ENCODE measurements around the gene VPS13D.

Gene VPS13D

GRCh38 chr1:12413664-12414410 is 184.0 kb downstream of the VPS13D start:
- Histone ChIP-seq H3K79me2 (ENCODE audit: control insufficient read depth, insufficient read depth, low read length) (no peaks in the 10 kb centered on the region), H3K9ac (ENCODE audit: low read length) (no peak overlapping the region), H3K4me1 (ENCODE audit: control insufficient read depth, low read depth, low read length) (no peaks in the 10 kb centered on the region), H3K79me1 (ENCODE audit: low read length) (no peaks in the 10 kb centered on the region), H3K27me3 (ENCODE audit: insufficient read depth, low read length, poor library complexity) (no peaks in the 10 kb centered on the region), H3K56ac (ENCODE audit: low read length) (no peak overlapping the region), H4K5ac (ENCODE audit: low read length) (no peak overlapping the region), H3K27ac (ENCODE audit: low read depth, low read length) (no peak overlapping the region), H3K36me3 (ENCODE audit: control insufficient read depth, insufficient read depth, low read length) (peaks cover 3% of the 10 kb centered on the region), H2AK5ac (ENCODE audit: low read length) (no peak overlapping the region), H2BK15ac (replicated peaks; ENCODE audit: low read depth) (no peak overlapping the region), H4K8ac (ENCODE audit: low read depth, low read length) (no peak overlapping the region), H2BK120ac (ENCODE audit: low read depth, low read length) (no peak overlapping the region), H3K4me3 (ENCODE audit: low read length) (no peak overlapping the region), H2BK5ac (ENCODE audit: low read length) (no peak overlapping the region), H3K4ac (ENCODE audit: low read depth, low read length) (no peak overlapping the region), H3K18ac (ENCODE audit: low read length) (no peak overlapping the region), H3K23ac (ENCODE audit: low read length) (no peak overlapping the region), H3K4me2 (ENCODE audit: low read length) (no peak overlapping the region)
- no CpG with 5 or more reads among the region's 7 CpGs for WGBS (ENCODE audit: extremely low coverage, insufficient coverage, low lambda C conversion rate)
- DNase-seq = no peak

GRCh38 chr1:12414444-12415018 is 184.7 kb downstream of the VPS13D start:
- Histone ChIP-seq H3K56ac (ENCODE audit: low read length) (no peak overlapping the region), H4K8ac (ENCODE audit: low read depth, low read length) (no peak overlapping the region), H2AK5ac (ENCODE audit: low read length) (no peak overlapping the region), H3K79me1 (ENCODE audit: low read length) (no peaks in the 10 kb centered on the region), H3K23ac (ENCODE audit: low read length) (no peak overlapping the region), H3K79me2 (ENCODE audit: control insufficient read depth, insufficient read depth, low read length) (no peaks in the 10 kb centered on the region), H3K4me1 (ENCODE audit: control insufficient read depth, low read depth, low read length) (no peaks in the 10 kb centered on the region), H3K36me3 (ENCODE audit: control insufficient read depth, insufficient read depth, low read length) (peaks cover 3% of the 10 kb centered on the region), H3K18ac (ENCODE audit: low read length) (no peak overlapping the region), H2BK120ac (ENCODE audit: low read depth, low read length) (no peak overlapping the region), H3K4ac (ENCODE audit: low read depth, low read length) (no peak overlapping the region), H3K4me3 (ENCODE audit: low read length) (no peak overlapping the region), H4K5ac (ENCODE audit: low read length) (no peak overlapping the region), H3K27ac (ENCODE audit: low read depth, low read length) (no peak overlapping the region), H3K4me2 (ENCODE audit: low read length) (no peak overlapping the region), H3K9ac (ENCODE audit: low read length) (no peak overlapping the region), H2BK5ac (ENCODE audit: low read length) (no peak overlapping the region), H2BK15ac (replicated peaks; ENCODE audit: low read depth) (no peak overlapping the region), H3K27me3 (ENCODE audit: insufficient read depth, low read length, poor library complexity) (no peaks in the 10 kb centered on the region)
- WGBS (ENCODE audit: extremely low coverage, insufficient coverage, low lambda C conversion rate) = no CpG with 5 or more reads among the region's 2 CpGs
- no peak for DNase-seq

GRCh38 chr1:12415038-12415466 is 185.2 kb downstream of the VPS13D start:
- H3K4ac ChIP-seq (ENCODE audit: low read depth, low read length) = no peak overlapping the region
- H3K36me3 ChIP-seq (ENCODE audit: control insufficient read depth, insufficient read depth, low read length) = peaks cover 3% of the 10 kb centered on the region
- no peak overlapping the region for H2AK5ac ChIP-seq (ENCODE audit: low read length)
- no peak overlapping the region for H3K4me2 ChIP-seq (ENCODE audit: low read length)
- no peak overlapping the region for H3K4me3 ChIP-seq (ENCODE audit: low read length)
- no peak overlapping the region for H3K56ac ChIP-seq (ENCODE audit: low read length)
- no peaks in the 10 kb centered on the region for H3K79me1 ChIP-seq (ENCODE audit: low read length)
- no peak overlapping the region for H2BK120ac ChIP-seq (ENCODE audit: low read depth, low read length)
- no peak overlapping the region for H3K9ac ChIP-seq (ENCODE audit: low read length)
- no CpG with 5 or more reads among the region's 5 CpGs for WGBS (ENCODE audit: extremely low coverage, insufficient coverage, low lambda C conversion rate)
- no peak overlapping the region for H4K8ac ChIP-seq (ENCODE audit: low read depth, low read length)
- no peak overlapping the region for H3K27ac ChIP-seq (ENCODE audit: low read depth, low read length)
- no peaks in the 10 kb centered on the region for H3K4me1 ChIP-seq (ENCODE audit: control insufficient read depth, low read depth, low read length)
- H3K27me3 ChIP-seq (ENCODE audit: insufficient read depth, low read length, poor library complexity) = no peaks in the 10 kb centered on the region
- no peak overlapping the region for H3K23ac ChIP-seq (ENCODE audit: low read length)
- no peak for DNase-seq
- H3K79me2 ChIP-seq (ENCODE audit: control insufficient read depth, insufficient read depth, low read length) = no peaks in the 10 kb centered on the region
- H4K5ac ChIP-seq (ENCODE audit: low read length) = no peak overlapping the region
- no peak overlapping the region for H3K18ac ChIP-seq (ENCODE audit: low read length)
- H2BK5ac ChIP-seq (ENCODE audit: low read length) = no peak overlapping the region
- no peak overlapping the region for H2BK15ac ChIP-seq (replicated peaks; ENCODE audit: low read depth)

GRCh38 chr1:12416101-12416500 is 186.3 kb downstream of the VPS13D start:
- H3K56ac ChIP-seq (ENCODE audit: low read length) = no peak overlapping the region
- H3K36me3 ChIP-seq (ENCODE audit: control insufficient read depth, insufficient read depth, low read length) = peaks cover 3% of the 10 kb centered on the region
- no peak overlapping the region for H3K18ac ChIP-seq (ENCODE audit: low read length)
- H2BK120ac ChIP-seq (ENCODE audit: low read depth, low read length) = no peak overlapping the region
- no peak overlapping the region for H3K9ac ChIP-seq (ENCODE audit: low read length)
- no peak overlapping the region for H3K4me3 ChIP-seq (ENCODE audit: low read length)
- no CpG with 5 or more reads among the region's 1 CpG for WGBS (ENCODE audit: extremely low coverage, insufficient coverage, low lambda C conversion rate)
- H3K27ac ChIP-seq (ENCODE audit: low read depth, low read length) = no peak overlapping the region
- H4K8ac ChIP-seq (ENCODE audit: low read depth, low read length) = no peak overlapping the region
- H3K79me1 ChIP-seq (ENCODE audit: low read length) = no peaks in the 10 kb centered on the region
- H3K4ac ChIP-seq (ENCODE audit: low read depth, low read length) = no peak overlapping the region
- no peak overlapping the region for H3K23ac ChIP-seq (ENCODE audit: low read length)
- no peak for DNase-seq
- H2BK15ac ChIP-seq (replicated peaks; ENCODE audit: low read depth) = no peak overlapping the region
- H3K4me1 ChIP-seq (ENCODE audit: control insufficient read depth, low read depth, low read length) = no peaks in the 10 kb centered on the region
- H3K79me2 ChIP-seq (ENCODE audit: control insufficient read depth, insufficient read depth, low read length) = no peaks in the 10 kb centered on the region
- no peak overlapping the region for H3K4me2 ChIP-seq (ENCODE audit: low read length)
- no peak overlapping the region for H2BK5ac ChIP-seq (ENCODE audit: low read length)
- no peak overlapping the region for H2AK5ac ChIP-seq (ENCODE audit: low read length)
- H4K5ac ChIP-seq (ENCODE audit: low read length) = no peak overlapping the region
- no peaks in the 10 kb centered on the region for H3K27me3 ChIP-seq (ENCODE audit: insufficient read depth, low read length, poor library complexity)

GRCh38 chr1:12416744-12417143 is 186.9 kb downstream of the VPS13D start:
- Histone ChIP-seq H4K5ac (ENCODE audit: low read length) (no peak overlapping the region), H3K4me2 (ENCODE audit: low read length) (no peak overlapping the region), H3K27ac (ENCODE audit: low read depth, low read length) (no peak overlapping the region), H3K4ac (ENCODE audit: low read depth, low read length) (no peak overlapping the region), H3K56ac (ENCODE audit: low read length) (no peak overlapping the region), H2BK15ac (replicated peaks; ENCODE audit: low read depth) (no peak overlapping the region), H3K27me3 (ENCODE audit: insufficient read depth, low read length, poor library complexity) (no peaks in the 10 kb centered on the region), H3K9ac (ENCODE audit: low read length) (no peak overlapping the region), H2BK5ac (ENCODE audit: low read length) (no peak overlapping the region), H3K79me1 (ENCODE audit: low read length) (no peaks in the 10 kb centered on the region), H3K79me2 (ENCODE audit: control insufficient read depth, insufficient read depth, low read length) (no peaks in the 10 kb centered on the region), H3K36me3 (ENCODE audit: control insufficient read depth, insufficient read depth, low read length) (peaks cover 3% of the 10 kb centered on the region), H3K4me3 (ENCODE audit: low read length) (no peak overlapping the region), H3K4me1 (ENCODE audit: control insufficient read depth, low read depth, low read length) (no peaks in the 10 kb centered on the region), H2BK120ac (ENCODE audit: low read depth, low read length) (no peak overlapping the region), H3K18ac (ENCODE audit: low read length) (no peak overlapping the region), H3K23ac (ENCODE audit: low read length) (no peak overlapping the region), H2AK5ac (ENCODE audit: low read length) (no peak overlapping the region), H4K8ac (ENCODE audit: low read depth, low read length) (no peak overlapping the region)
- no peak for DNase-seq
- no CpG with 5 or more reads among the region's 6 CpGs for WGBS (ENCODE audit: extremely low coverage, insufficient coverage, low lambda C conversion rate)
